ENCODE data around the gene BTK.
"Not testable (repeated sequence)": the region's sequence is repeated elsewhere in the genome, so short reads cannot be mapped to it uniquely, and the experiment has no call there.

The BTK gene

DNA sequence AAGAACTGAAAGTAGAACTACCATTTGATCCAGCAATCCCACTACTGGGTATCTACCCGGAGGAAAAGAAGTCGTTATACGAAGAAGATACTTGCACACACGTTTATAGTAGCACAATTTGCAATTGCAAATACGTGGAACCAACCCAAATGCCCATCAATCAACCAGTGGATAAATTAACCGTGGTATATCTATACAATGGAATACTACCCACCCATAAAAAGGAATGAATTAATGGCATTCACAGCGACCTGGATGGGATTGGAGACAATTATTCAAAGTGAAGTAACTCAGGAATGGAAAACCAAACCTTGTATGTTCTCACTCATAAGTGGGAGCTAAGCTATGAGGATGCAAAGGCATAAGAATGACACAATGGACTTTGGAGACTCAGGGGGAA is 51.7 kb downstream of the BTK start:
- not testable (repeated sequence) for DNase-seq

DNA sequence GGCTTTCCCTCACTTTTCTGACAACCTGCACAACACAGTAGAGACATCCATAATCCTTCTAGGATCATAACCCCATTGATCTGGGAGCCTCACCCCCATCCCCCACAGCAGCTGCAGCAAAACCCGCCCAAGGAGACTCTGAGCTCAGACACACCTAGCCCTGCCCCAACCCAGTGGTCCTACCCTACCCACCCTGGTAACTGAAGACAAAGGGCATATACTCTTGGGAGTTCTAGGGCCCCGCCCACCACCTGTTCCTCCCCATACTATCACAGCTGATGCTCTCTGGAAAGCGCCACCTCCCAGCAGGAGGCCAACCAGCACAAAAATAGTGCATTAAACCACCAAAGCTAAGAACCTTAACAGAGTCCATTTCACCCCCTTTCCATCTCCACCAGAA is 59.4 kb downstream of the BTK start:
- not testable (repeated sequence) for DNase-seq

DNA sequence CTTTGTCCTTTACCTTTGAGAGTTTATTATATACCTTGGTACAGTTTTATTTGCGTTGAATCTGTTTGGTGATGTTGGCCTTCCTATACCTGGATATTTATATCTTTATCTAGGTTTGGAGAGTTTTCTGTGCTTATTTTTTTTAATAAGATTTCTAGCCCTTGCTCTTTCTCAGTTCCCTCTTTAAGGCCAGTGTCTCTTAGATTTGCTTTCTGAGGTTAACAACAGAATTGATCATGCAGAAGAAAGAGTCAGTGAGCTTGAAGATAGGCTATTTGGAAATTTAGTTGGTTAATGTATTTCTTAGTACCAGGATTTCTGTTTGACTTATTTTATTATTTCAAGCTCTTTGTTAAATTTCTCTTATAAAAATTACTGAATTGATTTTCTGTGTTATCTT is 82.2 kb downstream of the BTK start:
- DNase-seq, result no peak
